Tibial nerve (tissue), 4 donors: ENCODE data around the gene PGRMC1.

Experiments
- EP300 ChIP-seq, 2 donors: sonication (generic); formaldehyde crosslinking; IDR thresholded peaks; one replicate each; pipeline ENCODE4 v1.6.1; 2017; ENCODE audit warnings: antibody characterized with exemption in 2 of 2, mild to moderate bottlenecking in 1 of 2
- POLR2A ChIP-seq, 2 donors: fragments of 450-650 bp; IDR thresholded peaks; one replicate each; pipeline ENCODE4 v1.6.1; 2017; ENCODE audit warnings: antibody characterized with exemption in 2 of 2, mild to moderate bottlenecking in 2 of 2, moderate library complexity in 2 of 2
- TF ChIP-seq, protein P1 (sequence below), 5 experiments: fragments of 200-600 bp in 3 of 5; fragments of 450-650 bp in 2 of 5; sonication (generic) in 3 of 5; IDR thresholded peaks; one replicate each; pipeline ENCODE4 v1.5.1; 2016 to 2019; ENCODE audit warnings: antibody characterized with exemption in 5 of 5, mild to moderate bottlenecking in 3 of 5, moderate library complexity in 2 of 5

DNA sequence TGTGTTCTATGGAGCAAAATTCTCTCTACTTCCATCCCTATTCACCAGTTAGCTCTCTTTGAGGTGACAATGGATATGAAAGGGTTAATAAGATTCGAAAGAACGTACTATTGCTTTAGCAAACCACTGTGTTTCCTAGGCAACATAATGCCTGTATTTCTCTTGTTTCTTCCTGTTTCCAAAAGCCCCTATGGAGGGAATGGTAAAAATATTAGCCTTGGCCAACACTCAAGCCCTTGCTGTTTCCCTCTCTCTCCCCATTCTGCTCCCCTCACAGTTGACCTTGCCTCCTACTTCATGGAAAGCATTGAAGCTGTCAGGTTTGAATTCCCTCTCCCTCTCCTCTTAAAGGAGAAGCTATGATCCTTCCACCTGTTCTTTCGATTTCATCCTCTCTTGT is 9.6 kb upstream of the PGRMC1 start:
- TF ChIP-seq, protein P1, sequence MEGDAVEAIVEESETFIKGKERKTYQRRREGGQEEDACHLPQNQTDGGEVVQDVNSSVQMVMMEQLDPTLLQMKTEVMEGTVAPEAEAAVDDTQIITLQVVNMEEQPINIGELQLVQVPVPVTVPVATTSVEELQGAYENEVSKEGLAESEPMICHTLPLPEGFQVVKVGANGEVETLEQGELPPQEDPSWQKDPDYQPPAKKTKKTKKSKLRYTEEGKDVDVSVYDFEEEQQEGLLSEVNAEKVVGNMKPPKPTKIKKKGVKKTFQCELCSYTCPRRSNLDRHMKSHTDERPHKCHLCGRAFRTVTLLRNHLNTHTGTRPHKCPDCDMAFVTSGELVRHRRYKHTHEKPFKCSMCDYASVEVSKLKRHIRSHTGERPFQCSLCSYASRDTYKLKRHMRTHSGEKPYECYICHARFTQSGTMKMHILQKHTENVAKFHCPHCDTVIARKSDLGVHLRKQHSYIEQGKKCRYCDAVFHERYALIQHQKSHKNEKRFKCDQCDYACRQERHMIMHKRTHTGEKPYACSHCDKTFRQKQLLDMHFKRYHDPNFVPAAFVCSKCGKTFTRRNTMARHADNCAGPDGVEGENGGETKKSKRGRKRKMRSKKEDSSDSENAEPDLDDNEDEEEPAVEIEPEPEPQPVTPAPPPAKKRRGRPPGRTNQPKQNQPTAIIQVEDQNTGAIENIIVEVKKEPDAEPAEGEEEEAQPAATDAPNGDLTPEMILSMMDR (IDR thresholded peaks at IDR 0.05): no peak
- TF ChIP-seq POLR2A (IDR thresholded peaks at IDR 0.05) (no peak), EP300 (IDR thresholded peaks at IDR 0.05) (no peak)
